ENCODE results near the gene F10. TPM values are rescaled to one million over a fixed set of nuclear protein-coding genes. Genes with fewer than 3 reads are reported as not detected.

The F10 gene
- total and polyA plus RNA-seq, 2 of the 13 experiments (the other 11 are each of a cell fraction or from before 2014, with no cell fraction given), result 58.4 to 237 TPM

GRCh38 chr13:113157929-113158747 is 35.5 kb downstream of the F10 start, which contains the start of gene PROZ (continued):
- no peak for TF ChIP-seq HCFC1 (IDR thresholded peaks at IDR 0.05; ENCODE audit: low read depth, low read length)
- TF ChIP-seq PHB2 (IDR thresholded peaks at IDR 0.05; ENCODE audit: partially characterized antibody), result no peak
- peak; percentile 71 for TF ChIP-seq ZNF605 (CRISPR knock-in tag; IDR thresholded peaks at IDR 0.05)
- TF ChIP-seq CENPT (CRISPR knock-in tag; IDR thresholded peaks at IDR 0.05; ENCODE audit: low read depth), result no peak
- no peak for TF ChIP-seq HOXD1 (CRISPR knock-in tag; IDR thresholded peaks at IDR 0.05)
- no peak for TF ChIP-seq MYPOP (CRISPR knock-in tag; IDR thresholded peaks at IDR 0.05)
- TF ChIP-seq ZBTB43 (CRISPR knock-in tag; conservative IDR thresholded peaks at IDR 0.05), result no peak
- TF ChIP-seq MAX (IDR thresholded peaks at IDR 0.05), result no peak
- TF ChIP-seq ZNF138 (CRISPR knock-in tag; IDR thresholded peaks at IDR 0.05; ENCODE audit: low read depth), result no peak
- peak; percentile 49; the same call in 1 of the 2 replicates for TF ChIP-seq SOX5 (CRISPR knock-in tag; IDR thresholded peaks at IDR 0.05; ENCODE audit: borderline replicate concordance)
- TF ChIP-seq MTA3 (CRISPR knock-in tag; IDR thresholded peaks at IDR 0.05), result no peak
- no peak for TF ChIP-seq ZBTB34 (CRISPR knock-in tag; IDR thresholded peaks at IDR 0.05)
- TF ChIP-seq FOXA1 (IDR thresholded peaks at IDR 0.05), result no peak
- no peak for TF ChIP-seq FOXA1 (CRISPR knock-in tag; IDR thresholded peaks at IDR 0.05)
- TF ChIP-seq KDM6A (CRISPR knock-in tag; IDR thresholded peaks at IDR 0.05; ENCODE audit: low read depth), result peak; percentile 85
- peak; percentile 50 for TF ChIP-seq PCBP2 (optimal IDR thresholded peaks at IDR 0.05; ENCODE audit: low read depth, low read length, poor library complexity, severe bottlenecking)
- TF ChIP-seq MXI1 (IDR thresholded peaks at IDR 0.05; ENCODE audit: borderline replicate concordance, low read depth, low read length), result peak; percentile 65; the same call in 1 of the 3 replicates
- TF ChIP-seq CENPX (CRISPR knock-in tag; IDR thresholded peaks at IDR 0.05), result no peak
- TF ChIP-seq DDIT3 (CRISPR knock-in tag; IDR thresholded peaks at IDR 0.05), result no peak
- TF ChIP-seq CBX5 (CRISPR knock-in tag; IDR thresholded peaks at IDR 0.05; ENCODE audit: borderline replicate concordance), result peak; percentile 90
- no peak for TF ChIP-seq ATRX (CRISPR knock-in tag; IDR thresholded peaks at IDR 0.05; ENCODE audit: borderline replicate concordance)
- TF ChIP-seq CREBL2 (CRISPR knock-in tag; IDR thresholded peaks at IDR 0.05; ENCODE audit: borderline replicate concordance), result 0 out of 2 replicates have a peak, but pooled peaks have one; percentile 45
- no peak for TF ChIP-seq ZNF207 (IDR thresholded peaks at IDR 0.05; ENCODE audit: borderline replicate concordance)
